Osteocyte (in vitro differentiated cells): Measurements from ENCODE around the gene ARL6IP5. TPM values are rescaled to one million over a fixed set of nuclear protein-coding genes. Genes with fewer than 3 reads are reported as not detected.

ENCODE experiments used
- DNase-seq: peaks from one replicate; pipeline ENCODE4 v3.0.0; 2021; ENCODE audit warnings: mixed read lengths; ENCODE audit not compliant: unreplicated experiment; ENCODE audit errors: extremely low spot score
- H3K27ac Mint-ChIP-seq: one replicate; pipeline ENCODE4 v1.8.0; 2021; ENCODE audit warnings: mild to moderate bottlenecking, mixed read lengths; ENCODE audit not compliant: unreplicated experiment
- H3K27me3 Mint-ChIP-seq: one replicate; pipeline ENCODE4 v1.8.0; 2021; ENCODE audit warnings: mixed read lengths; ENCODE audit not compliant: unreplicated experiment
- H3K36me3 Mint-ChIP-seq: one replicate; pipeline ENCODE4 v1.8.0; 2021; ENCODE audit warnings: mixed read lengths; ENCODE audit not compliant: unreplicated experiment
- H3K4me1 Mint-ChIP-seq: one replicate; pipeline ENCODE4 v1.8.0; 2021; ENCODE audit warnings: mixed read lengths; ENCODE audit not compliant: unreplicated experiment
- H3K4me3 Mint-ChIP-seq: one replicate; pipeline ENCODE4 v1.8.0; 2021; ENCODE audit warnings: mild to moderate bottlenecking, moderate library complexity, mixed read lengths; ENCODE audit not compliant: unreplicated experiment
- H3K9me3 Mint-ChIP-seq: one replicate; pipeline ENCODE4 v1.8.0; 2021; ENCODE audit warnings: mixed read lengths; ENCODE audit not compliant: unreplicated experiment
- total RNA-seq: library from RNA; stranded (reverse); gene quantifications from 2 replicates; pipeline ENCODE4 v1.2.1, GENCODE V29; 2021
- TF ChIP-seq, protein P1 (sequence below): fragments of 200-600 bp; sonication (generic); IDR thresholded peaks from 2 replicates; pipeline ENCODE4 v1.5.0; 2021; ENCODE audit warnings: antibody characterized with exemption, mild to moderate bottlenecking, moderate library complexity

Gene ARL6IP5
- total RNA-seq, 1 donor from 2014 or later: 116 TPM

DNA sequence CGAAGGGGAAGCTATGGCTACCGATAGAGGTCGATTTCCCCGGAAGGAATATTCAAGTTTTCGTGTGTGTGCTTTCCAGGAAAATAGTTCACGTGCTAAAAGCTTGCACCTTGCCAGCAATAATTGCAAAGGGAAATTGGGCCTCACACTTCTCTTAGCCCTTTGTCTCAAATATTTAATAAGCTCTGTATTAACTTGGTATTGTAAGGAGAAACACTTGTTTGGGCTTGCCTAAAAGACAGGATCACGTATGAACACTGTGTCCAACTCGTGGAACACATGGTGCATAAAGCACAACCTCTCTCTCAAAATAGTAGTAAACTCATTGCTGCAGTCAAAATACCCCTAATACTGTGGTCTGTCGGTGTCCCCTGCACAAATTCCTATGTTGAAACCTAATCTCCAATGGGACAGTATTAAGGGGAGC is 32.3 kb upstream of the ARL6IP5 start:
- Mint-ChIP-seq H3K27me3 (no peaks in the 10 kb centered on the region), H3K36me3 (peaks cover 24% of the 10 kb centered on the region), H3K27ac (peak overlapping the region; percentile 99), H3K4me3 (peak overlapping the region; percentile 95), H3K4me1 (peaks cover 34% of the 10 kb centered on the region), H3K9me3 (no peaks in the 10 kb centered on the region)
- TF ChIP-seq, protein P1, sequence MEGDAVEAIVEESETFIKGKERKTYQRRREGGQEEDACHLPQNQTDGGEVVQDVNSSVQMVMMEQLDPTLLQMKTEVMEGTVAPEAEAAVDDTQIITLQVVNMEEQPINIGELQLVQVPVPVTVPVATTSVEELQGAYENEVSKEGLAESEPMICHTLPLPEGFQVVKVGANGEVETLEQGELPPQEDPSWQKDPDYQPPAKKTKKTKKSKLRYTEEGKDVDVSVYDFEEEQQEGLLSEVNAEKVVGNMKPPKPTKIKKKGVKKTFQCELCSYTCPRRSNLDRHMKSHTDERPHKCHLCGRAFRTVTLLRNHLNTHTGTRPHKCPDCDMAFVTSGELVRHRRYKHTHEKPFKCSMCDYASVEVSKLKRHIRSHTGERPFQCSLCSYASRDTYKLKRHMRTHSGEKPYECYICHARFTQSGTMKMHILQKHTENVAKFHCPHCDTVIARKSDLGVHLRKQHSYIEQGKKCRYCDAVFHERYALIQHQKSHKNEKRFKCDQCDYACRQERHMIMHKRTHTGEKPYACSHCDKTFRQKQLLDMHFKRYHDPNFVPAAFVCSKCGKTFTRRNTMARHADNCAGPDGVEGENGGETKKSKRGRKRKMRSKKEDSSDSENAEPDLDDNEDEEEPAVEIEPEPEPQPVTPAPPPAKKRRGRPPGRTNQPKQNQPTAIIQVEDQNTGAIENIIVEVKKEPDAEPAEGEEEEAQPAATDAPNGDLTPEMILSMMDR: no peak
- DNase-seq: no peak

DNA sequence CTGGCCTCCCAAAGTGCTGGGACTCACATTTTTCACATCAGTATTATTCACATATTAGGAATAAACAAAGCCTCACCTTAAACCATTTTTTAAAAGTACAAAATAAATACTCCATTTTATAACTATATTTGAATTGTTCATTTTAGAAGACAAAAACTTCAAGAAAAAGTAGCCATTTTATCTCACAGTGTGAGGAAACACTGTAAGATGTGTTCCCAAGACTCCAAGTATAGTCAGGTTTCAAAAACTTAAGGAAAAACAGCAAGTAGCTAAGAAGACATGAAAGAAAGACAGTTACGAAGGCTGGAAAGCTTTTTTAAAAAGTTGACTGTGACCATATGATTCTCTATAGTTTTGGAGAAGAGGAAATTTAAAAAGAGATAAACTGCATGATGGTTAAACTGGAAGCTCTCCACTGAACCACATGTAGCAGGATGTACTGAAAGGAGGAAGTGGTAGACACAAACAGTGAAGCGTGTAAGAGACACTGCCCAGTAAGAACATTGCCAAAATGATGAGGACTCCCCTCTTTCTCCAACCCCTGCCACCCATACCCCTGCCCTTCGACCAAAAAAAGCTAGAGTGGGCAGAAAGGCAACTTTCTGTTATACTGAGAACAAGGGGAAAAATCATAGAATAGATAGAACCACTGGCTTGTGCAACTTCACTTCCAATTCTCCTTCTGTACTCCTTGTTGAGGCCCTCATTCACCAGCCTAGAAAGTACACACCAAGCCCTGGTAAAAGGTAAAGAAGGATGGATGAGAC is 26.4 kb upstream of the ARL6IP5 start:
- Mint-ChIP-seq H3K4me3 (no peak overlapping the region), H3K4me1 (no peaks in the 10 kb centered on the region), H3K9me3 (no peaks in the 10 kb centered on the region), H3K36me3 (peaks cover 48% of the 10 kb centered on the region), H3K27ac (no peak overlapping the region), H3K27me3 (no peaks in the 10 kb centered on the region)
- no peak for DNase-seq
- TF ChIP-seq, protein P1: no peak

DNA sequence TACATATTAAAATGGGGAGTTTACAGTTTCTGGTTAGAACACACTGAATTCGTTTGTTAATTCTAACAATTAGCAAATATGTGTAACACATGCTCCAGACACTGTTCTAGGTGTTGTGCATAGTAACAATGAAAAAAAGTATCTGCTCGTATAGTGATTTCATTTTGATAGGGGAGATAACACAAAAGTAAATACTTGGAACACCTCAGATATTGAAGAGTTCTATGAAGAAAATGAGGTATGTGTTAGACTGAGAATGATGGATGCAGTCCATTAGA is 25.9 kb upstream of the ARL6IP5 start:
- Mint-ChIP-seq H3K36me3 (peaks cover 53% of the 10 kb centered on the region), H3K27ac (no peak overlapping the region), H3K9me3 (no peaks in the 10 kb centered on the region), H3K27me3 (no peaks in the 10 kb centered on the region), H3K4me3 (no peak overlapping the region), H3K4me1 (no peaks in the 10 kb centered on the region)
- TF ChIP-seq, protein P1: no peak
- DNase-seq: no peak

DNA sequence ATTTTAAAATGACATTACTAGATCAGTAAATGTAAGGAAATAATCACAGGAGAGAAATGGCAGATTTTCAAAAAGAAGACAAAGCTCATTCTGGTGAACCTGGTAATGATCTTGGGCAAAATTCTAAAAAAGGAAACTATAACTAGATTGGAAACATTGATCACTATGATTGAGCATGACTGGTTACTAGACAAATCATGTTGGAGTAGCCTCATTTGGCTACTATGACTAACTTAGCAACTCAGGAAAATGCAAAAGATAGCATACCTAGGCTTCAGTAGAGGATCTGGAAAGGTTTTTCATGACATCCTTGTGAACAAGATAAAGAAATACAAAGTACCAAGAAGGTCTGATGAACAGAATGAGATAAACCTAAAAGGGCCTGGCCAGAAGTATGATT is 25.0 kb upstream of the ARL6IP5 start:
- Mint-ChIP-seq H3K27ac (no peak overlapping the region), H3K27me3 (no peaks in the 10 kb centered on the region), H3K4me3 (no peak overlapping the region), H3K36me3 (peaks cover 53% of the 10 kb centered on the region), H3K4me1 (no peaks in the 10 kb centered on the region), H3K9me3 (no peaks in the 10 kb centered on the region)
- TF ChIP-seq, protein P1: no peak
- no peak for DNase-seq

DNA sequence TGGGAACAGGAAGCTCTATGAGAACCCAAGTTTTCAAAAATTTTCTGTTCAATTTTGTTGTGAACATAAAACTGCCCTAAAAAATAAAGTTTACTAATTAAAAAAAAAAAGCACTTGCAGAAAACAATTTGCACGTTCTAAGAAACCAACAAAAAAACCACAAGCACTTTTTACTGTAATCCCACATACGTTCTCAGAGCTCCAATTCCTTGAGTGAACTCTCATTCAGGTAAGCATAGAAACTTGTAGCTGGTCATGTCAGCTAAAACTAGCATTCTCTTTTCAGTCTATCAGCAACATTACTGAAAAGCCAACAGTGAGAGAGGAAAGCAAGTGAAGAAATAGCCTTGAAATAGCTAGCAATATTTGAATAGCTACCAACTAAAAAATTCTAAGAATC is 21.1 kb upstream of the ARL6IP5 start:
- DNase-seq: no peak
- no peak overlapping the region for H3K27ac Mint-ChIP-seq
- peaks cover 44% of the 10 kb centered on the region for H3K36me3 Mint-ChIP-seq
- TF ChIP-seq, protein P1: no peak
- no peaks in the 10 kb centered on the region for H3K27me3 Mint-ChIP-seq
- no peaks in the 10 kb centered on the region for H3K9me3 Mint-ChIP-seq
- H3K4me1 Mint-ChIP-seq: no peaks in the 10 kb centered on the region
- no peak overlapping the region for H3K4me3 Mint-ChIP-seq
